ENCODE results near the gene KYNU. TPM values are rescaled to one million over a fixed set of nuclear protein-coding genes. Genes with fewer than 3 reads are reported as not detected.

The KYNU gene
- polyA plus RNA-seq, 4 donors = 0.67 to 3.8 (median 2.1) TPM

DNA sequence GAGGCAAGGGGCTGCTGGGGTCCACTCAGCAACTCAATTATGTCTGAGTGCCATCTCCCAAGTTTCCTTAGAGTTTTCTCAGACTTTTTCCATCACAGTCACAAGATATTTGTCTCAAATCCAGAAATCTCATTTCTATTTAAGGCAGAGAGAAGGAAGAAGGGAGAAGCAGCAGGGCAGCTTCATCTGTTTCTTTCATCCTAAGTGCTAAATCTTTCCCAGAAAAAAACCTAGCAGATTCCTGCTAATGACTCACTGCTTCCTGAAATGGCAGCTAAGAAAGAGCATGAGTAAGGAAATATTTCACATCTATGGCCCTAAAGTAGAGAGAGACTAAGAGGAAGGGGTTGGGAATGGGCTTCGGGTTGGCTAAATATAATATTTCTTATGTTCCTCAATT, 88.0 kb downstream of the KYNU start:
- no peak overlapping the region for H3K4me3 ChIP-seq (ENCODE audit: low read depth in 1 of 3, low read length in 3 of 3)
- H3K27ac ChIP-seq (ENCODE audit: low read depth in 1 of 3, low read length in 2 of 3) = no peak overlapping the region
- FAIRE-seq (no peak), DNase-seq (no peak)
- 81 to 87% (median 84%) methylated on average over 1 of the region's 1 CpG for WGBS, 3 donors
- H3K36me3 ChIP-seq (ENCODE audit: control insufficient read depth in 3 of 3, insufficient read depth in 2 of 3, low read depth in 1 of 3, low read length in 3 of 3) = no peaks in the 10 kb centered on the region
- H3K27me3 ChIP-seq (ENCODE audit: control insufficient read depth in 3 of 3, insufficient read depth in 3 of 3, low read length in 3 of 3) = no peaks in the 10 kb centered on the region
- H3K4me1 ChIP-seq (ENCODE audit: control insufficient read depth in 3 of 3, insufficient read depth in 2 of 3, low read depth in 1 of 3, low read length in 2 of 3) = no peaks in the 10 kb centered on the region
- peaks cover 0 to 4% of the 10 kb centered on the region in 2 donors for H3K9me3 ChIP-seq (ENCODE audit: control insufficient read depth in 2 of 2, insufficient read depth in 1 of 2, low read depth in 1 of 2, low read length in 1 of 2)

- FAIRE-seq = no peak
- H3K4me1 ChIP-seq (ENCODE audit: control insufficient read depth in 3 of 3, insufficient read depth in 2 of 3, low read depth in 1 of 3, low read length in 2 of 3) = no peaks in the 10 kb centered on the region
- no peak overlapping the region for H3K4me3 ChIP-seq (ENCODE audit: low read depth in 1 of 3, low read length in 3 of 3)
- H3K36me3 ChIP-seq (ENCODE audit: control insufficient read depth in 3 of 3, insufficient read depth in 2 of 3, low read depth in 1 of 3, low read length in 3 of 3) = no peaks in the 10 kb centered on the region
- H3K27ac ChIP-seq (ENCODE audit: low read depth in 1 of 3, low read length in 2 of 3) = no peak overlapping the region
- H3K27me3 ChIP-seq (ENCODE audit: control insufficient read depth in 3 of 3, insufficient read depth in 3 of 3, low read length in 3 of 3) = no peaks in the 10 kb centered on the region
- peaks cover 0 to 4% of the 10 kb centered on the region in 2 donors for H3K9me3 ChIP-seq (ENCODE audit: control insufficient read depth in 2 of 2, insufficient read depth in 1 of 2, low read depth in 1 of 2, low read length in 1 of 2)
- no peak for DNase-seq
Measured at GRCh38 chr2:142966284-142966683, 88.8 kb downstream of the KYNU start.

DNA sequence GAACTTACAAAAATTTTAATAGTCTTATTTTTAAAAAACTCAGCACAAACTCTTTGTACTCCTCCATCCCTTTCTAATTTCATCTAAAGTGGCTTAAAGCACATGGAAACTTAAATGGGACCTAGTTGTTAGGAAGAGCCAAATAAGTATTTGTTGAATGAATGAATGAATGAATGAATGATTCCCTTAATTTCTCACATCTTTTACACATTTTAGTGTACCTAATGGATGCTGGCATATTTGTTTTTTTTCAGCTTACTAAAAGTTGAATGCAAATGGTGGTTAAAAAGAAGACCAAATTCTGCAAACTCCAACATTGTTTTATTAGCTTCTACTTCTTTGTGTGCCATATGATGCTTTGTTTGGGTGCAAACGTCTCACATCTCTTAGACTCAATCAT, 89.6 kb downstream of the KYNU start:
- no peak overlapping the region for H3K27ac ChIP-seq (ENCODE audit: low read depth in 1 of 3, low read length in 2 of 3)
- peaks cover 0 to 4% of the 10 kb centered on the region in 2 donors for H3K9me3 ChIP-seq (ENCODE audit: control insufficient read depth in 2 of 2, insufficient read depth in 1 of 2, low read depth in 1 of 2, low read length in 1 of 2)
- 35 to 58% (median 40%) methylated on average over 1 of the region's 1 CpG for WGBS, 3 donors
- H3K4me3 ChIP-seq (ENCODE audit: low read depth in 1 of 3, low read length in 3 of 3) = no peak overlapping the region
- no peak for DNase-seq
- H3K27me3 ChIP-seq (ENCODE audit: control insufficient read depth in 3 of 3, insufficient read depth in 3 of 3, low read length in 3 of 3) = no peaks in the 10 kb centered on the region
- no peaks in the 10 kb centered on the region for H3K4me1 ChIP-seq (ENCODE audit: control insufficient read depth in 3 of 3, insufficient read depth in 2 of 3, low read depth in 1 of 3, low read length in 2 of 3)
- no peaks in the 10 kb centered on the region for H3K36me3 ChIP-seq (ENCODE audit: control insufficient read depth in 3 of 3, insufficient read depth in 2 of 3, low read depth in 1 of 3, low read length in 3 of 3)
- FAIRE-seq = no peak

DNA sequence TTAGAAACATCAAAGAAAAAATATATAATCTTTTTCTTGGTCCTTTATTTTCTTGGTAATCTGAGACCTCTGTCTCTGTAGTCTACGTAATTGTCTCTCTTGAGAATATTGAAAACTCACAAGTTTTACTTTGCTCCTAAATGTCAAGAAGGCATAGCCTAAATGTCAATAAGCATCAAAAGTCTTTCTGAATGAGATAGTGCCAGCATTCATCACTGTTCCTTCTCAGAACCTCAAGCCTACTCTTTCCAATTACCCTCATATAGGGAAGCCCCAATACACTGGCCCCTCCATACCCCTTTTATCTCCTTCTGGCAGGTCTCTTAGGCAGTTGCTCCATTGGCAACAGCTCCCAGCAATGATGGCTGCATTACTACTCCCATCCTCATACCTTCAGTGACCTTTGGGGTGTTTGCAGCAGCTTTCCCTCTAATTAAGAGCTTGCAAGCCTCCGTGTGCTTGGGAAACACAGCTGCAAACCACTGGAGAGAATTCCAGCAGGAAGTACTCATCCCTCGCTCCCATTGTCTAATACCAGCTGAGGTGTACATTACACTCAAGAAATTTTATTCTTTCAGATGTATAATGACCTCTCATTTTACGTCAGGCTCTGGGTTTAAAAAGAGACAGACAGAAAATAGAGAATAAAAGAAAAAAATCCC, 95.8 kb downstream of the KYNU start:
- Histone ChIP-seq H3K36me3 (ENCODE audit: control insufficient read depth in 3 of 3, insufficient read depth in 2 of 3, low read depth in 1 of 3, low read length in 3 of 3) (no peaks in the 10 kb centered on the region), H3K9me3 (ENCODE audit: control insufficient read depth in 2 of 2, insufficient read depth in 1 of 2, low read depth in 1 of 2, low read length in 1 of 2) (no peaks in the 10 kb centered on the region), H3K27me3 (ENCODE audit: control insufficient read depth in 3 of 3, insufficient read depth in 3 of 3, low read length in 3 of 3) (no peaks in the 10 kb centered on the region), H3K4me3 (ENCODE audit: low read depth in 1 of 3, low read length in 3 of 3) (no peak overlapping the region), H3K4me1 (ENCODE audit: control insufficient read depth in 3 of 3, insufficient read depth in 2 of 3, low read depth in 1 of 3, low read length in 2 of 3) (peaks cover 0 to 7% (median 0%) of the 10 kb centered on the region in 3 donors), H3K27ac (ENCODE audit: low read depth in 1 of 3, low read length in 2 of 3) (no peak overlapping the region)
- DNase-seq = no peak
- FAIRE-seq = no peak
- 76 to 88% (median 88%) methylated on average over 4 of the region's 4 CpGs for WGBS, 3 donors

DNA sequence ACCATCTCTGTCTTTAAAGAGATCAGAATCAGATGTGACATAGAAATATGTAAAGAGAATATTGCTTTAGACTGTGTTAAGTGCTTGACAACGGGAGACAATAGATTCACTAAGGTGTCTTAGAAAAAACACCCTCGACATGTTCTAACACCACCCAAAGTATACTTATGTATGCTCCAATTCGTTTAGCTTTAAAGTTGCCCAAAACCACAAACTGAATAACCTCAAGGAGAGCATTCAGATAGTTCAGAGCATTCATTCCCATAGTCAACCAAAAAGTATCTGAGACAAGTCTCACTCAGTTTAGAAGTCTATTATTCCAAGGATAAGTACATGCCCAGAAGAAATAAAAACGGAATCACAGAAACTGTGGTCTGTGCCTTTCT, 96.4 kb downstream of the KYNU start:
- FAIRE-seq (no peak), DNase-seq (no peak)
- Histone ChIP-seq H3K9me3 (ENCODE audit: control insufficient read depth in 2 of 2, insufficient read depth in 1 of 2, low read depth in 1 of 2, low read length in 1 of 2) (no peaks in the 10 kb centered on the region), H3K27me3 (ENCODE audit: control insufficient read depth in 3 of 3, insufficient read depth in 3 of 3, low read length in 3 of 3) (no peaks in the 10 kb centered on the region), H3K36me3 (ENCODE audit: control insufficient read depth in 3 of 3, insufficient read depth in 2 of 3, low read depth in 1 of 3, low read length in 3 of 3) (no peaks in the 10 kb centered on the region), H3K4me3 (ENCODE audit: low read depth in 1 of 3, low read length in 3 of 3) (no peak overlapping the region), H3K27ac (ENCODE audit: low read depth in 1 of 3, low read length in 2 of 3) (no peak overlapping the region), H3K4me1 (ENCODE audit: control insufficient read depth in 3 of 3, insufficient read depth in 2 of 3, low read depth in 1 of 3, low read length in 2 of 3) (peaks cover 0 to 7% (median 0%) of the 10 kb centered on the region in 3 donors)
- 43 to 50% (median 47%) methylated on average over 4 of the region's 4 CpGs for WGBS, 3 donors

DNA sequence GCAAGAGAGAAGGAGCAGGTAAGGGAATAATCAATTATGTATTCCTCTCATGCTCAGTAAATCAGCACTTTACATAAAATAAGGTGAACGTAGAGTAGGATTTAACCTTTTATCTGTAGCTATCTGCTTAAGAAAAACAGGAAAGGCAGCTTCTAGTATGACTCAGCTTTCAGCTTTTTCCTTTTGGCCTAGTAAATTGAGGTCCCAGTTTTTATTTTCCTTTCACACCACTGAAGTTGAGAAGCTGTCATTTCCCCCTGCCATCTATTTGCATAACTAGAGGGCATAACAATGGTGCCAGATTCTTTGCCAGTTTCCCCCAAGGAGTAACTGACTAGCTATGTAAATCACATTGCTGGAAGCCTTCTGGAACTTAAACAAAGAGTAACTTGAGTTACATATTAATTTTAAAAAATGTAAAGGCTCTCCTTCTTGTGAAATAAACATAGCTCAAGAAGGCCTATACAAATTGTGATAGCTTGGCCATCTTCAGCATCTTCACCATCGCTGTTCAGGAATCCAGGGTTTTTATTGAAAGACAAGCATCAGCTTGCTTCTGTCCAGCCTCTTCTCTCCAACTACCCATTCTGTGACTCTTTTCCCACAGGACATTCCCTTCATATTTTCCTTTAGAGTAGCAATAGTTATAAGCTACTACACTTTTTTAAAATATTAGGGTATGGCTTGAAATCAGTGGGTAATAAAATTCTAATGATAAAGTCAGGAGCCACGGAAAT, 97.0 kb downstream of the KYNU start:
- WGBS, 3 donors = 46 to 63% (median 54%) methylated on average over 3 of the region's 3 CpGs
- DNase-seq = peak in 1 of 2 donors; percentile 54
- no peaks in the 10 kb centered on the region for H3K36me3 ChIP-seq (ENCODE audit: control insufficient read depth in 3 of 3, insufficient read depth in 2 of 3, low read depth in 1 of 3, low read length in 3 of 3)
- FAIRE-seq = no peak
- H3K27me3 ChIP-seq (ENCODE audit: control insufficient read depth in 3 of 3, insufficient read depth in 3 of 3, low read length in 3 of 3) = no peaks in the 10 kb centered on the region
- H3K27ac ChIP-seq (ENCODE audit: low read depth in 1 of 3, low read length in 2 of 3) = peak overlapping the region in 1 of 3 donors; percentile 17
- H3K9me3 ChIP-seq (ENCODE audit: control insufficient read depth in 2 of 2, insufficient read depth in 1 of 2, low read depth in 1 of 2, low read length in 1 of 2) = no peaks in the 10 kb centered on the region
- no peak overlapping the region for H3K4me3 ChIP-seq (ENCODE audit: low read depth in 1 of 3, low read length in 3 of 3)
- H3K4me1 ChIP-seq (ENCODE audit: control insufficient read depth in 3 of 3, insufficient read depth in 2 of 3, low read depth in 1 of 3, low read length in 2 of 3) = peaks cover 0 to 7% (median 0%) of the 10 kb centered on the region in 3 donors

GRCh38 chr2:142975239-142975638, 97.8 kb downstream of the KYNU start:
- 76 to 94% (median 89%) methylated on average over 1 of the region's 1 CpG for WGBS, 3 donors

DNA sequence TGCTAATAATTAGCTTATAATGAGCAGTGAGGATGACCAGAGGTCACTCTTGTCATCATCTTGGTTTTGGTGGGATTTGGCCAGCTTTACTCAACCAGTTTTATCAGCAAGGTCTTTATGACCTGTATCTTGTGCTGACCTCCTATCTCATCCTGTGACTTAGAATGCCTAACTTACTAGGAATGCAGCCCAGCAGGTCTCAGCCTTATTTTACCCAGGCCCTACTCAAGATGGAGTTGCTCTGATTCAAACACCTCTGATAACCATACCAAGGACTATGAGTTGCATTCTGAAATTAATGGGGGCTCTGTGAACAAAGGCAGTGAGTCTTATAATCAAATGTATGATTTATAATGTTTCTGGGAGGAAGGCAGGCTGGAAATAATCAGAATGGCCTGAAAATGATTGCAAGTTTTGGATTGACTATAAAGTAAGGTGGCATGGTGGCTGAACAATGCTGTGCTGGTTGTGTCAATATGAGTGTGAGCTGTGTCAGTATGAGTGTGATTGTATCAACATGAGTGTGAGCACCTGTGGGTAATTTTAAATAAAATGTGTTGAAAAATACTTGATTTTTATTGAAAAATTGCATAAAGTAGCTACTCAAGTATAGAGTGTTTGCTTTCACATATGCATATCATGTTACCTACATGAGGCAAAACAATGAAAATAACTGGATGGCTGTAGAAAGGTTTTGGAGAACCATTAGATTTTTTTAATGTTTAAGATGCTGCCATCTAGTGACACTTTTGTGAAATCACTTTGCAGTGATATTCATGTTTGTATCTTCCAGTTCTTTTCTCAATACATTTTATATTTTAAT, 103.0 kb downstream of the KYNU start:
- H3K4me1 ChIP-seq (ENCODE audit: control insufficient read depth in 3 of 3, insufficient read depth in 2 of 3, low read depth in 1 of 3, low read length in 2 of 3) = no peaks in the 10 kb centered on the region
- peak; percentile 8 to 40 for DNase-seq
- no peak overlapping the region for H3K4me3 ChIP-seq (ENCODE audit: low read depth in 1 of 3, low read length in 3 of 3)
- H3K36me3 ChIP-seq (ENCODE audit: control insufficient read depth in 3 of 3, insufficient read depth in 2 of 3, low read depth in 1 of 3, low read length in 3 of 3) = no peaks in the 10 kb centered on the region
- no peaks in the 10 kb centered on the region for H3K9me3 ChIP-seq (ENCODE audit: control insufficient read depth in 2 of 2, insufficient read depth in 1 of 2, low read depth in 1 of 2, low read length in 1 of 2)
- H3K27ac ChIP-seq (ENCODE audit: low read depth in 1 of 3, low read length in 2 of 3) = no peak overlapping the region
- FAIRE-seq = peak; percentile 64
- no peaks in the 10 kb centered on the region for H3K27me3 ChIP-seq (ENCODE audit: control insufficient read depth in 3 of 3, insufficient read depth in 3 of 3, low read length in 3 of 3)

More at GRCh38 chr2:142975239-142975638, 97.8 kb downstream of the KYNU start:
- peak in 1 of 2 donors; percentile 4 for DNase-seq
- Histone ChIP-seq H3K27ac (ENCODE audit: low read depth in 1 of 3, low read length in 2 of 3) (no peak overlapping the region), H3K4me3 (ENCODE audit: low read depth in 1 of 3, low read length in 3 of 3) (no peak overlapping the region), H3K9me3 (ENCODE audit: control insufficient read depth in 2 of 2, insufficient read depth in 1 of 2, low read depth in 1 of 2, low read length in 1 of 2) (no peaks in the 10 kb centered on the region), H3K27me3 (ENCODE audit: control insufficient read depth in 3 of 3, insufficient read depth in 3 of 3, low read length in 3 of 3) (no peaks in the 10 kb centered on the region), H3K36me3 (ENCODE audit: control insufficient read depth in 3 of 3, insufficient read depth in 2 of 3, low read depth in 1 of 3, low read length in 3 of 3) (no peaks in the 10 kb centered on the region), H3K4me1 (ENCODE audit: control insufficient read depth in 3 of 3, insufficient read depth in 2 of 3, low read depth in 1 of 3, low read length in 2 of 3) (peaks cover 0 to 7% (median 0%) of the 10 kb centered on the region in 3 donors)
- FAIRE-seq = no peak
